Measurements from ENCODE around the gene TMEM220.

Gene TMEM220

GRCh38 chr17:10777131-10777807 lies 47.4 kb upstream of the TMEM220 start:
- ATAC-seq = no peak
- TF ChIP-seq TOX (CRISPR knock-in tag; IDR thresholded peaks at IDR 0.05; ENCODE audit: borderline replicate concordance) = no peak
- no peak for TF ChIP-seq OSR1 (CRISPR knock-in tag; IDR thresholded peaks at IDR 0.05)
- TF ChIP-seq ZNF565 (CRISPR knock-in tag; conservative IDR thresholded peaks at IDR 0.05; ENCODE audit: low read depth) = no peak
- no peak for TF ChIP-seq GLIS3 (CRISPR knock-in tag; IDR thresholded peaks at IDR 0.05)
- TF ChIP-seq ARNTL (CRISPR knock-in tag; IDR thresholded peaks at IDR 0.05; ENCODE audit: borderline replicate concordance, low read depth) = no peak
- TF ChIP-seq SNAI2 (CRISPR knock-in tag; IDR thresholded peaks at IDR 0.05) = no peak
- no peak for TF ChIP-seq CREB5 (CRISPR knock-in tag; IDR thresholded peaks at IDR 0.05; ENCODE audit: low read depth)
- no peak for TF ChIP-seq TCF4 (CRISPR knock-in tag; IDR thresholded peaks at IDR 0.05; ENCODE audit: borderline replicate concordance)
- TF ChIP-seq ZNF70 (CRISPR knock-in tag; IDR thresholded peaks at IDR 0.05) = no peak
- TF ChIP-seq CSDC2 (CRISPR knock-in tag; IDR thresholded peaks at IDR 0.05) = no peak
- no peak for TF ChIP-seq RARB (CRISPR knock-in tag; IDR thresholded peaks at IDR 0.05)
- TF ChIP-seq ESRRG (CRISPR knock-in tag; IDR thresholded peaks at IDR 0.05) = no peak
- TF ChIP-seq PPARA (CRISPR knock-in tag; IDR thresholded peaks at IDR 0.05; ENCODE audit: borderline replicate concordance) = no peak
- no peak for TF ChIP-seq ZFP3 (CRISPR knock-in tag; IDR thresholded peaks at IDR 0.05)
- no peak for TF ChIP-seq CSRNP3 (CRISPR knock-in tag; IDR thresholded peaks at IDR 0.05)
- no peak for TF ChIP-seq ZC3H10 (CRISPR knock-in tag; IDR thresholded peaks at IDR 0.05)
- no peak for TF ChIP-seq TSHZ2 (CRISPR knock-in tag; IDR thresholded peaks at IDR 0.05)
- no peak for TF ChIP-seq ZNF8 (CRISPR knock-in tag; IDR thresholded peaks at IDR 0.05)
- no peak for TF ChIP-seq ISL1 (CRISPR knock-in tag; IDR thresholded peaks at IDR 0.05)

- no peak for ATAC-seq
- no peak for TF ChIP-seq SNAI2 (CRISPR knock-in tag; IDR thresholded peaks at IDR 0.05)
- no peak for TF ChIP-seq CSRNP3 (CRISPR knock-in tag; IDR thresholded peaks at IDR 0.05)
- no peak for TF ChIP-seq PATZ1 (CRISPR knock-in tag; IDR thresholded peaks at IDR 0.05; ENCODE audit: borderline replicate concordance)
- TF ChIP-seq TOX (CRISPR knock-in tag; IDR thresholded peaks at IDR 0.05; ENCODE audit: borderline replicate concordance) = no peak
- no peak for TF ChIP-seq RARB (CRISPR knock-in tag; IDR thresholded peaks at IDR 0.05)
- TF ChIP-seq ESRRG (CRISPR knock-in tag; IDR thresholded peaks at IDR 0.05) = no peak
- TF ChIP-seq ZNF565 (CRISPR knock-in tag; conservative IDR thresholded peaks at IDR 0.05; ENCODE audit: low read depth) = no peak
- no peak for TF ChIP-seq ZFP30 (CRISPR knock-in tag; IDR thresholded peaks at IDR 0.05)
- TF ChIP-seq ARNTL (CRISPR knock-in tag; IDR thresholded peaks at IDR 0.05; ENCODE audit: borderline replicate concordance, low read depth) = no peak
- no peak for TF ChIP-seq ZNF70 (CRISPR knock-in tag; IDR thresholded peaks at IDR 0.05)
- no peak for TF ChIP-seq ZFP3 (CRISPR knock-in tag; IDR thresholded peaks at IDR 0.05)
- TF ChIP-seq CREB5 (CRISPR knock-in tag; IDR thresholded peaks at IDR 0.05; ENCODE audit: low read depth) = no peak
- no peak for TF ChIP-seq TSHZ2 (CRISPR knock-in tag; IDR thresholded peaks at IDR 0.05)
- TF ChIP-seq CSDC2 (CRISPR knock-in tag; IDR thresholded peaks at IDR 0.05) = no peak
- no peak for TF ChIP-seq ZC3H10 (CRISPR knock-in tag; IDR thresholded peaks at IDR 0.05)
- no peak for TF ChIP-seq ZNF8 (CRISPR knock-in tag; IDR thresholded peaks at IDR 0.05)
- no peak for TF ChIP-seq OSR1 (CRISPR knock-in tag; IDR thresholded peaks at IDR 0.05)
- no peak for TF ChIP-seq POU6F1 (CRISPR knock-in tag; IDR thresholded peaks at IDR 0.05; ENCODE audit: borderline replicate concordance, low read depth)
Measured at GRCh38 chr17:10776381-10776780, 46.6 kb upstream of the TMEM220 start.

Measured in SK-N-SH treated with all-trans-retinoic acid at 6 μM for 48 hours (cell line).